DOHH2 (cell line): ENCODE data around the gene TBC1D14.

Experiments
- H3F3A ChIP-seq: fragments of 200-600 bp; sonication (generic), shearing (Covaris generic); 2 replicates; pipeline ENCODE4 v1.6.0; 2016; ENCODE audit warnings: antibody characterized with exemption, mild to moderate bottlenecking; ENCODE audit not compliant: control insufficient read depth, insufficient read depth
- H3K27ac ChIP-seq: fragments of 200-600 bp; sonication (generic); 2 replicates; pipeline ENCODE4 v1.5.1; 2014; ENCODE audit warnings: low read depth, mild to moderate bottlenecking, low read length, moderate library complexity
- H3K27me3 ChIP-seq: fragments of 200-600 bp; sonication (generic); 2 replicates; pipeline ENCODE4 v1.6.1; 2014; ENCODE audit warnings: mild to moderate bottlenecking, low read length, mixed read lengths; ENCODE audit not compliant: control insufficient read depth
- H3K36me3 ChIP-seq: fragments of 200-600 bp; sonication (generic); 2 replicates; pipeline ENCODE4 v1.6.1; 2014; ENCODE audit warnings: mild to moderate bottlenecking, low read length, moderate library complexity, mixed read lengths; ENCODE audit not compliant: control insufficient read depth
- H3K4me1 ChIP-seq: fragments of 200-600 bp; sonication (generic); 2 replicates; pipeline ENCODE4 v1.6.1; 2014; ENCODE audit warnings: mild to moderate bottlenecking, low read length, mixed read lengths; ENCODE audit not compliant: control insufficient read depth
- H3K4me2 ChIP-seq: fragments of 200-600 bp; sonication (generic); 2 replicates; pipeline ENCODE4 v1.6.0; 2014; ENCODE audit warnings: mild to moderate bottlenecking, low read length, moderate library complexity
- H3K4me3 ChIP-seq: fragments of 200-600 bp; sonication (generic); 2 replicates; pipeline ENCODE4 v1.5.1; 2014; ENCODE audit warnings: mild to moderate bottlenecking, low read length, mixed read lengths
- H3K79me2 ChIP-seq: fragments of 200-600 bp; sonication (generic); 2 replicates; pipeline ENCODE4 v1.6.1; 2014; ENCODE audit warnings: mild to moderate bottlenecking, low read length, mixed read lengths; ENCODE audit not compliant: control insufficient read depth
- H3K9me2 ChIP-seq: fragments of 200-600 bp; sonication (generic); replicated peaks from 2 replicates; pipeline ENCODE4 v1.6.1; 2014; ENCODE audit warnings: mild to moderate bottlenecking, low read length, mixed read lengths; ENCODE audit not compliant: control insufficient read depth
- H3K9me3 ChIP-seq: fragments of 200-600 bp; sonication (generic); 2 replicates; pipeline ENCODE4 v1.6.1; 2014; ENCODE audit warnings: antibody characterized with exemption, low read length, mixed read lengths; ENCODE audit not compliant: control insufficient read depth, insufficient read depth
- H4K20me1 ChIP-seq: fragments of 200-600 bp; sonication (generic); 2 replicates; pipeline ENCODE4 v1.6.0; 2014; ENCODE audit warnings: low read depth, mild to moderate bottlenecking, antibody characterized with exemption, low read length, moderate library complexity; ENCODE audit not compliant: control insufficient read depth, insufficient read depth
- EZH2phosphoT487 ChIP-seq: fragments of 200-600 bp; sonication (generic); IDR thresholded peaks from 2 replicates; pipeline ENCODE4 v1.6.1; 2017; ENCODE audit warnings: borderline replicate concordance, mild to moderate bottlenecking, antibody characterized with exemption, low read length, moderate library complexity, mixed read lengths
- TF ChIP-seq, protein P1 (sequence below): fragments of 200-600 bp; sonication (generic); IDR thresholded peaks from one replicate; pipeline ENCODE4 v1.5.1; 2014; ENCODE audit warnings: antibody characterized with exemption, mild to moderate bottlenecking, low read depth, low read length; ENCODE audit not compliant: poor library complexity, severe bottlenecking

Gene TBC1D14

DNA sequence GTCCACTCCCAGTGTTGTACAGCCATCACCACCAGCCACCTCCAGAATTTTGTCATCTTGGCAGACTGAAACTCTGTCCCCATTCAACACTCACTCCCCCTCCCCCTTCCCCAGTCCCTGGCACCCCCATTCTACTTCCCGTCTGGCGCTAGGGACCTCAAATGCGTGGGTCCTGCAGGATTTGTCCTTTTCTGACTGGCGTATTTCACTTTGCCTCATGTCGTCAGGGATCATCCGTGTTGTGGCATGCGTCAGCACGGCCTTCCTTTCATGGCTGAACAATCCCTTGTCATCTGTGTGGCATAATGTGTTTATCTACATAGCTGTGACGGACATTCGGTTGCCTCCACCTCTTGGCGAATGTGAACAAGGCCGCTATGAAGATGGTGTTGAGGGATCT is 139.0 kb downstream of the TBC1D14 start:
- Histone ChIP-seq H3K36me3 (peaks cover 20% of the 10 kb centered on the region), H3K4me1 (peaks cover 29% of the 10 kb centered on the region), H3K9me3 (no peaks in the 10 kb centered on the region), H3F3A (no peaks in the 10 kb centered on the region), H3K9me2 (no peaks in the 10 kb centered on the region), H4K20me1 (peaks cover 9% of the 10 kb centered on the region), H3K27me3 (no peaks in the 10 kb centered on the region), H3K4me3 (no peak overlapping the region), H3K79me2 (peaks cover 89% of the 10 kb centered on the region), H3K4me2 (no peak overlapping the region), H3K27ac (no peak overlapping the region)
- no peak for TF ChIP-seq EZH2phosphoT487
- TF ChIP-seq, protein P1, sequence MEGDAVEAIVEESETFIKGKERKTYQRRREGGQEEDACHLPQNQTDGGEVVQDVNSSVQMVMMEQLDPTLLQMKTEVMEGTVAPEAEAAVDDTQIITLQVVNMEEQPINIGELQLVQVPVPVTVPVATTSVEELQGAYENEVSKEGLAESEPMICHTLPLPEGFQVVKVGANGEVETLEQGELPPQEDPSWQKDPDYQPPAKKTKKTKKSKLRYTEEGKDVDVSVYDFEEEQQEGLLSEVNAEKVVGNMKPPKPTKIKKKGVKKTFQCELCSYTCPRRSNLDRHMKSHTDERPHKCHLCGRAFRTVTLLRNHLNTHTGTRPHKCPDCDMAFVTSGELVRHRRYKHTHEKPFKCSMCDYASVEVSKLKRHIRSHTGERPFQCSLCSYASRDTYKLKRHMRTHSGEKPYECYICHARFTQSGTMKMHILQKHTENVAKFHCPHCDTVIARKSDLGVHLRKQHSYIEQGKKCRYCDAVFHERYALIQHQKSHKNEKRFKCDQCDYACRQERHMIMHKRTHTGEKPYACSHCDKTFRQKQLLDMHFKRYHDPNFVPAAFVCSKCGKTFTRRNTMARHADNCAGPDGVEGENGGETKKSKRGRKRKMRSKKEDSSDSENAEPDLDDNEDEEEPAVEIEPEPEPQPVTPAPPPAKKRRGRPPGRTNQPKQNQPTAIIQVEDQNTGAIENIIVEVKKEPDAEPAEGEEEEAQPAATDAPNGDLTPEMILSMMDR, result no peak

DNA sequence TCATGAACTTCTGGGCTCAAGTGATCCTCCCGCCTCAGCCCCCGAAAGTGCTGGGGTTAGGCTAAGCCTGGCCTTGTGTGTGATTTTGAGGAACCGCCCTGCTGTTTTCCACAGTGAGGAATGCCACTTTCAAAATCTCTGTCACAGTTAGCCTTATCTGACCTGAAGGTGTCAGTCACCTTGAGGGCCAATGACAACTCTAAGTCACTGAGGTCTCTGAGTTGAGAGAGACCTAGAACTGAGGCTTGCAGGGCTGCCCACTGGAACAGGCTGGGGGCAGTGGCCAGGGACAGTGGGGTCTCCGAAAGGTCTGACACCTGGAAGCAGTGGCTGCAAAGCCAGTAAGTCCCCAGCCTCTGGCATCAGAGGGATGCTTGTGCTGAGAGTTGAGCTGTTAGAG is 139.7 kb downstream of the TBC1D14 start:
- Histone ChIP-seq H4K20me1 (peaks cover 9% of the 10 kb centered on the region), H3K9me2 (no peaks in the 10 kb centered on the region), H3K36me3 (peaks cover 21% of the 10 kb centered on the region)

DNA sequence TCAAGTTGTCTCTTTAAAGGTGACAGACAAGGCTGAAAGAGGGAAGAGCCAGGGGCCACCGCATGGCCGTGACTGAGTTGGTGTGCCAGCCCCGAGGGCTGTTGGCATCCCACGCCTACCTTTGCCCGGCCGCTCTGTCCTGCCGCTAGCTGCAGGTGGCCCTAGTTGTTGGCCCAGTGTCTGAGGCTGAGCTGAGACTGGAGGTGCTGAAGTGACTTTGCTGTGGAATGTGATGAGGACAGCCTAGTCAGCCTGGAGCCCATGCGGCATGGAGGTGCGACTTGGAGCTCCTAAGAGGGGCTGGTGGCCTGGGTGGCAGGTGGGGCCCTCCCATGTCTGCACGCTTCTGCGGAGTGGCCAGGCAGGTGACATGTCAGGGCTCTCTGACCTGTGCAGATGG is 140.1 kb downstream of the TBC1D14 start:
- H3K9me3 ChIP-seq, result no peaks in the 10 kb centered on the region
- peaks cover 25% of the 10 kb centered on the region for H3K36me3 ChIP-seq
- H3K4me2 ChIP-seq, result no peak overlapping the region
- H3K27me3 ChIP-seq, result no peaks in the 10 kb centered on the region
- H3F3A ChIP-seq, result no peaks in the 10 kb centered on the region
- H3K4me1 ChIP-seq, result peaks cover 21% of the 10 kb centered on the region
- TF ChIP-seq, protein P1, result no peak
- TF ChIP-seq EZH2phosphoT487, result no peak
- H3K79me2 ChIP-seq, result peaks cover 80% of the 10 kb centered on the region
- H3K27ac ChIP-seq, result no peak overlapping the region
- H3K9me2 ChIP-seq, result no peaks in the 10 kb centered on the region
- H3K4me3 ChIP-seq, result no peak overlapping the region
- peaks cover 9% of the 10 kb centered on the region for H4K20me1 ChIP-seq

More for the DNA sequence above, 139.7 kb downstream of the TBC1D14 start:
- Histone ChIP-seq H3K4me3 (no peak overlapping the region), H3K27ac (no peak overlapping the region), H3K4me1 (peaks cover 25% of the 10 kb centered on the region), H3K79me2 (peaks cover 83% of the 10 kb centered on the region), H3F3A (no peaks in the 10 kb centered on the region), H3K27me3 (no peaks in the 10 kb centered on the region), H3K4me2 (no peak overlapping the region), H3K9me3 (no peaks in the 10 kb centered on the region)
- TF ChIP-seq, protein P1, result no peak
- no peak for TF ChIP-seq EZH2phosphoT487
